HG02981 (cell line): ENCODE measurements around the gene TRUB1.
"Not testable (repeated sequence)": the region's sequence is repeated elsewhere in the genome, so short reads cannot be mapped to it uniquely, and the experiment has no call there.

Source experiments
- ATAC-seq: cut with Tn5 transposase; IDR thresholded peaks from one replicate; pipeline ENCODE4 v1.9.1; 2021; ENCODE audit warnings: mild to moderate bottlenecking, moderate library complexity; ENCODE audit not compliant: unreplicated experiment

Gene TRUB1

GRCh38 chr10:114923551-114923950, 14.4 kb upstream of the TRUB1 start:
- no peak for ATAC-seq

GRCh38 chr10:114925587-114926586, 12.1 kb upstream of the TRUB1 start:
- peak; percentile 91 for ATAC-seq

- no peak for ATAC-seq
Observed at GRCh38 chr10:114928818-114929217, 9.2 kb upstream of the TRUB1 start.

GRCh38 chr10:114930320-114930719, 7.7 kb upstream of the TRUB1 start:
- ATAC-seq: no peak

- no peak for ATAC-seq
Observed at GRCh38 chr10:114931072-114931679, 6.8 kb upstream of the TRUB1 start.

GRCh38 chr10:114932225-114932624, 5.8 kb upstream of the TRUB1 start:
- no peak for ATAC-seq

GRCh38 chr10:114932945-114933344, 5.0 kb upstream of the TRUB1 start:
- no peak for ATAC-seq

- ATAC-seq: no peak
Observed at GRCh38 chr10:114933588-114933987, 4.4 kb upstream of the TRUB1 start.

- not testable (repeated sequence) for ATAC-seq
Observed at GRCh38 chr10:114933995-114934394, 4.0 kb upstream of the TRUB1 start.

- ATAC-seq: no peak
Observed at GRCh38 chr10:114938856-114939193, 830 bp downstream of the TRUB1 start.

GRCh38 chr10:114940735-114941134, 2.7 kb downstream of the TRUB1 start:
- ATAC-seq: no peak

- ATAC-seq: no peak
Observed at GRCh38 chr10:114943000-114943399, 5.0 kb downstream of the TRUB1 start.

GRCh38 chr10:114953047-114953446, 15.1 kb downstream of the TRUB1 start:
- peak; percentile 46 for ATAC-seq

- ATAC-seq: no peak
Observed at GRCh38 chr10:114955984-114956383, 18.0 kb downstream of the TRUB1 start.

GRCh38 chr10:114956466-114956865, 18.5 kb downstream of the TRUB1 start:
- no peak for ATAC-seq

GRCh38 chr10:114957122-114957521, 19.1 kb downstream of the TRUB1 start:
- ATAC-seq: no peak

- ATAC-seq: no peak
Observed at GRCh38 chr10:114957673-114958072, 19.7 kb downstream of the TRUB1 start.

- ATAC-seq: no peak
Observed at GRCh38 chr10:114962441-114962840, 24.4 kb downstream of the TRUB1 start.

- ATAC-seq: no peak
Observed at GRCh38 chr10:114963908-114964307, 25.9 kb downstream of the TRUB1 start.

- no peak for ATAC-seq
Observed at GRCh38 chr10:114967071-114967470, 29.1 kb downstream of the TRUB1 start.

GRCh38 chr10:114970515-114970914, 32.5 kb downstream of the TRUB1 start:
- ATAC-seq: no peak

GRCh38 chr10:114973306-114973705, 35.3 kb downstream of the TRUB1 start:
- no peak for ATAC-seq
